Endothelial cell of umbilical vein (primary cell): ENCODE data around the gene TLCD3B.

ENCODE experiments used
- CTCF ChIP-seq, 2 donors: IDR thresholded peaks; 1 replicate in 1 of 2; 2 replicates in 1 of 2; pipeline ENCODE4 v1.5.1; 2011; ENCODE audit warnings: low read length in 2 of 2, mild to moderate bottlenecking in 2 of 2, moderate library complexity in 2 of 2, control low read depth in 1 of 2, inconsistent platforms in 1 of 2, low read depth in 1 of 2; ENCODE audit not compliant: insufficient read depth in 1 of 2; ENCODE audit errors: extremely low read depth in 1 of 2
- FOS ChIP-seq: IDR thresholded peaks from 2 replicates; pipeline ENCODE4 v1.6.1; 2011; ENCODE audit warnings: mild to moderate bottlenecking, low read length, moderate library complexity, borderline replicate concordance; ENCODE audit not compliant: insufficient read depth
- POLR2A ChIP-seq: IDR thresholded peaks from 2 replicates; pipeline ENCODE4 v1.6.1; 2012; ENCODE audit warnings: low read depth, mild to moderate bottlenecking, control low read depth, low read length

- TF ChIP-seq CTCF (IDR thresholded peaks at IDR 0.05; ENCODE audit: extremely low read depth in 1 of 2, insufficient read depth in 1 of 2, low read depth in 1 of 2, low read length in 2 of 2) (no peak), POLR2A (no peak), FOS (no peak)
These were observed 44.1 kb downstream of the TLCD3B start for GRCh38 chr16:29986931-29987330.
